H9 (cell line): Measurements from ENCODE around the gene MED13L. TPM values are rescaled to one million over a fixed set of nuclear protein-coding genes. Genes with fewer than 3 reads are reported as not detected.

Experiments
- DNase-seq: peaks from one replicate; pipeline ENCODE4 v3.0.0-alpha.2; 2017
- H2AFZ ChIP-seq: one replicate; pipeline ENCODE4 v1.6.1; 2013; ENCODE audit warnings: mild to moderate bottlenecking, low read length, control low read depth, moderate library complexity
- H2AK5ac ChIP-seq: 2 replicates; pipeline ENCODE4 v1.6.1; 2013; ENCODE audit warnings: low read length, control low read depth, mixed read lengths; ENCODE audit not compliant: insufficient read length
- H2BK120ac ChIP-seq: one replicate; pipeline ENCODE4 v1.6.1; 2013; ENCODE audit warnings: low read depth, mild to moderate bottlenecking, low read length, control low read depth, inconsistent platforms; ENCODE audit not compliant: poor library complexity, severe bottlenecking
- H2BK12ac ChIP-seq: 2 replicates; pipeline ENCODE4 v1.6.1; 2013; ENCODE audit warnings: low read length, control low read depth, mixed read lengths, low read depth; ENCODE audit not compliant: insufficient read length
- H2BK15ac ChIP-seq: 2 replicates; pipeline ENCODE4 v1.6.1; 2013; ENCODE audit warnings: low read depth, low read length, control low read depth
- H2BK20ac ChIP-seq: one replicate; pipeline ENCODE4 v1.6.1; 2013; ENCODE audit warnings: low read depth, mild to moderate bottlenecking, low read length, control low read depth, inconsistent platforms; ENCODE audit not compliant: poor library complexity, severe bottlenecking
- H2BK5ac ChIP-seq: 2 replicates; pipeline ENCODE4 v1.6.1; 2013; ENCODE audit warnings: low read length, control low read depth, mixed read lengths; ENCODE audit not compliant: insufficient read length
- H3K14ac ChIP-seq: 2 replicates; pipeline ENCODE4 v1.6.1; 2013; ENCODE audit warnings: low read length, control low read depth; ENCODE audit not compliant: insufficient read depth
- H3K18ac ChIP-seq: 2 replicates; pipeline ENCODE4 v1.6.1; 2013; ENCODE audit warnings: low read depth, mild to moderate bottlenecking, mixed read lengths, low read length, control low read depth; ENCODE audit not compliant: insufficient read length
- H3K23ac ChIP-seq: 2 replicates; pipeline ENCODE4 v1.6.1; 2013; ENCODE audit warnings: low read length, control low read depth, mixed read lengths, low read depth; ENCODE audit not compliant: insufficient read length
- H3K23me2 ChIP-seq: 2 replicates; pipeline ENCODE4 v1.6.1; 2013; ENCODE audit warnings: low read depth, mild to moderate bottlenecking, mixed read lengths, low read length, control low read depth; ENCODE audit not compliant: insufficient read length, poor library complexity, severe bottlenecking
- H3K27ac ChIP-seq: 2 replicates; pipeline ENCODE4 v1.5.1; 2013; ENCODE audit warnings: low read length, control low read depth, mixed read lengths, low read depth; ENCODE audit not compliant: insufficient read length
- H3K27me3 ChIP-seq: 2 replicates; pipeline ENCODE4 v1.6.1; 2013; ENCODE audit warnings: low read length, control low read depth, inconsistent platforms; ENCODE audit not compliant: insufficient read depth
- H3K4ac ChIP-seq: 2 replicates; pipeline ENCODE4 v1.6.1; 2013; ENCODE audit warnings: low read depth, mild to moderate bottlenecking, control low read depth, inconsistent platforms, low read length, moderate library complexity
- H3K4me1 ChIP-seq: 2 replicates; pipeline ENCODE4 v1.6.1; 2013; ENCODE audit warnings: low read length, control low read depth, inconsistent platforms; ENCODE audit not compliant: insufficient read depth
- H3K4me2 ChIP-seq: 2 replicates; pipeline ENCODE4 v1.6.1; 2013; ENCODE audit warnings: low read length, control low read depth, mixed read lengths; ENCODE audit not compliant: insufficient read length, insufficient read depth
- H3K56ac ChIP-seq: 2 replicates; pipeline ENCODE4 v1.6.1; 2013; ENCODE audit warnings: low read depth, mild to moderate bottlenecking, mixed read lengths, low read length, control low read depth; ENCODE audit not compliant: insufficient read length
- H3K79me1 ChIP-seq: 2 replicates; pipeline ENCODE4 v1.6.1; 2013; ENCODE audit warnings: low read depth, mild to moderate bottlenecking, moderate library complexity, low read length, control low read depth, inconsistent platforms; ENCODE audit not compliant: insufficient read depth, poor library complexity, severe bottlenecking
- H3K79me2 ChIP-seq: 2 replicates; pipeline ENCODE4 v1.6.1; 2013; ENCODE audit warnings: low read length, control low read depth, inconsistent platforms; ENCODE audit not compliant: insufficient read depth
- H3K9ac ChIP-seq: 2 replicates; pipeline ENCODE4 v1.6.1; 2013; ENCODE audit warnings: low read length, control low read depth, mixed read lengths; ENCODE audit not compliant: insufficient read length; ENCODE audit errors: extremely low read depth
- H3K9me3 ChIP-seq: one replicate; pipeline ENCODE4 v1.6.1; 2013; ENCODE audit warnings: low read depth, low read length, inconsistent platforms; ENCODE audit not compliant: control insufficient read depth
- H3T11ph ChIP-seq: one replicate; pipeline ENCODE4 v1.6.1; 2013; ENCODE audit warnings: mild to moderate bottlenecking, low read length, control low read depth, inconsistent platforms
- H4K20me1 ChIP-seq: one replicate; pipeline ENCODE4 v1.6.1; 2013; ENCODE audit not compliant: control insufficient read depth, insufficient read length, insufficient read depth
- H4K5ac ChIP-seq: 2 replicates; pipeline ENCODE4 v1.6.1; 2013; ENCODE audit warnings: low read depth, mild to moderate bottlenecking, mixed read lengths, low read length, control low read depth; ENCODE audit not compliant: insufficient read length
- H4K8ac ChIP-seq: replicated peaks from 2 replicates; pipeline ENCODE4 v1.6.1; 2013; ENCODE audit warnings: low read length, control low read depth, mixed read lengths, low read depth; ENCODE audit not compliant: insufficient read length
- H4K91ac ChIP-seq: 2 replicates; pipeline ENCODE4 v1.6.1; 2013; ENCODE audit warnings: low read depth, mild to moderate bottlenecking, moderate library complexity, mixed read lengths, low read length, control low read depth; ENCODE audit not compliant: insufficient read length
- H3K27ac Mint-ChIP-seq, 3 experiments: 2 replicates in 2 of 3; 3 replicates in 1 of 3; pipeline ENCODE4 v1.8.0; 2020 to 2021; ENCODE audit warnings: mixed read lengths in 3 of 3, mild to moderate bottlenecking in 1 of 3, moderate library complexity in 1 of 3
- H3K27me3 Mint-ChIP-seq: 2 replicates; pipeline ENCODE4 v1.8.0; 2021; ENCODE audit warnings: low read depth, mild to moderate bottlenecking, moderate library complexity, mixed read lengths
- H3K36me3 Mint-ChIP-seq, 3 experiments: 2 replicates in 2 of 3; 3 replicates in 1 of 3; pipeline ENCODE4 v1.8.0; 2020 to 2021; ENCODE audit warnings: low read depth in 3 of 3, mixed read lengths in 3 of 3; ENCODE audit not compliant: insufficient read depth in 1 of 3
- H3K4me1 Mint-ChIP-seq, 2 experiments: 2 replicates each; pipeline ENCODE4 v1.8.0; 2020; ENCODE audit warnings: mixed read lengths in 2 of 2
- H3K4me3 Mint-ChIP-seq, 2 experiments: 2 replicates in 1 of 2; 3 replicates in 1 of 2; pipeline ENCODE4 v1.8.0; 2020 to 2021; ENCODE audit warnings: mild to moderate bottlenecking in 2 of 2, mixed read lengths in 2 of 2, moderate library complexity in 1 of 2
- H3K9me3 Mint-ChIP-seq, 2 experiments: 2 replicates in 1 of 2; 3 replicates in 1 of 2; pipeline ENCODE4 v1.8.0; 2020; ENCODE audit warnings: mild to moderate bottlenecking in 2 of 2, mixed read lengths in 2 of 2, moderate library complexity in 1 of 2
- CTCF ChIP-seq: fragments of 200-600 bp; sonication (generic); conservative IDR thresholded peaks from 3 replicates; pipeline ENCODE4 v1.8.0; 2021; ENCODE audit warnings: antibody characterized with exemption, mild to moderate bottlenecking
- WGBS: extraction: QIAGEN DNeasy Blood & Tissue Kit; methylation state at CpG from one replicate; pipeline ENCODE4 v1.1.7; 2013; ENCODE audit warnings: missing lambda C conversion rate, low lambda C conversion rate, mixed read lengths; ENCODE audit not compliant: insufficient read length; ENCODE audit errors: extremely low coverage; 5-methylcytosine and 5-hydroxymethylcytosine counted together
- total RNA-seq: library from RNA; stranded (reverse); gene quantifications from 2 replicates; pipeline ENCODE4 v1.2.1, GENCODE V29; 2021

The MED13L gene
- total RNA-seq, 1 experiment from 2014 or later = 52.4 TPM

- H2BK120ac ChIP-seq = no peak overlapping the region
- no peak overlapping the region for H3K27ac ChIP-seq
- H3K14ac ChIP-seq = no peak overlapping the region
- H2BK5ac ChIP-seq = no peak overlapping the region
- H3K36me3 Mint-ChIP-seq = no peaks in the 10 kb centered on the region
- no peaks in the 10 kb centered on the region for H3K23me2 ChIP-seq
- H3K4me1 ChIP-seq = no peaks in the 10 kb centered on the region; the same call in 1 of the 2 replicates
- no peaks in the 10 kb centered on the region for H3K9me3 ChIP-seq
- no peak overlapping the region for H4K5ac ChIP-seq
- H4K20me1 ChIP-seq = no peaks in the 10 kb centered on the region
- H3T11ph ChIP-seq = no peak overlapping the region
- H4K8ac ChIP-seq = no peak overlapping the region
- H3K4me2 ChIP-seq = no peak overlapping the region
- no peaks in the 10 kb centered on the region for H3K27me3 ChIP-seq
- no peak overlapping the region for H3K18ac ChIP-seq
- no peak overlapping the region for H2AK5ac ChIP-seq
- no peak overlapping the region for H3K4ac ChIP-seq
- H2BK15ac ChIP-seq = no peak overlapping the region
- H3K4me1 Mint-ChIP-seq = peaks cover 51 to 62% of the 10 kb centered on the region in 2 experiments
- no peak overlapping the region for H4K91ac ChIP-seq
- H3K27ac Mint-ChIP-seq = peak overlapping the region in 2 of 3 experiments; percentile 36 to 94; a peak in 4 of 7 replicates
- H3K27me3 Mint-ChIP-seq = no peaks in the 10 kb centered on the region
- no CpG with 5 or more reads among the region's 4 CpGs for WGBS
- no peaks in the 10 kb centered on the region for H3K9me3 Mint-ChIP-seq
- no peak overlapping the region for H3K23ac ChIP-seq
- H3K56ac ChIP-seq = no peak overlapping the region
- no peak overlapping the region for H3K4me3 Mint-ChIP-seq
- H3K9ac ChIP-seq = no peak overlapping the region
- H2AFZ ChIP-seq = no peak overlapping the region
- H2BK12ac ChIP-seq = no peak overlapping the region
- no peak overlapping the region for H2BK20ac ChIP-seq
- DNase-seq = no peak
- peaks cover 2% of the 10 kb centered on the region for H3K79me1 ChIP-seq
- peaks cover 9% of the 10 kb centered on the region; the same call in 1 of the 2 replicates for H3K79me2 ChIP-seq
- TF ChIP-seq CTCF = no peak
Observed at GRCh38 chr12:116161588-116161987, 115.9 kb downstream of the MED13L start.
